HepG2 (cell line): ENCODE measurements around the gene RBSN. TPM values are rescaled to one million over a fixed set of nuclear protein-coding genes. Genes with fewer than 3 reads are reported as not detected.

ENCODE experiments used
- BCL6 ChIP-seq: IDR thresholded peaks from 2 replicates; pipeline ENCODE4 v1.6.1; 2016; ENCODE audit warnings: missing genetic modification reagents, missing compliant biosample characterization
- HIC2 ChIP-seq: sonication (generic); formaldehyde crosslinking; IDR thresholded peaks from 2 replicates; pipeline ENCODE4 v1.9.0; 2022; ENCODE audit warnings: low read depth, missing genetic modification reagents
- KLF9 ChIP-seq: IDR thresholded peaks from 2 replicates; pipeline ENCODE4 v1.6.1; 2016; ENCODE audit warnings: low read depth
- NFKB2 ChIP-seq: sonication (generic); formaldehyde crosslinking; IDR thresholded peaks from 2 replicates; pipeline ENCODE4 v1.4.0; 2020; ENCODE audit warnings: missing genetic modification reagents, borderline replicate concordance
- NR0B2 ChIP-seq: sonication (generic); formaldehyde crosslinking; IDR thresholded peaks from 2 replicates; pipeline ENCODE4 v1.4.0; 2020; ENCODE audit warnings: mild to moderate bottlenecking, missing genetic modification reagents
- RAD21 ChIP-seq: fragments of 450-650 bp; formaldehyde crosslinking; IDR thresholded peaks from 2 replicates; pipeline ENCODE4 v1.5.0; 2020; ENCODE audit warnings: mild to moderate bottlenecking
- RELA ChIP-seq: sonication (generic); formaldehyde crosslinking; IDR thresholded peaks from 2 replicates; pipeline ENCODE4 v1.4.0; 2020; ENCODE audit warnings: missing genetic modification reagents
- SALL1 ChIP-seq: sonication (generic); formaldehyde crosslinking; IDR thresholded peaks from 2 replicates; pipeline ENCODE4 v1.8.0; 2022; ENCODE audit warnings: mild to moderate bottlenecking, missing genetic modification reagents
- SMAD3 ChIP-seq: sonication (generic); formaldehyde crosslinking; IDR thresholded peaks from 2 replicates; pipeline ENCODE4 v1.4.0; 2020; ENCODE audit warnings: missing genetic modification reagents
- SRSF1 ChIP-seq: fragments of 200-400 bp; formaldehyde crosslinking; optimal IDR thresholded peaks from 2 replicates; pipeline ENCODE3; 2017; ENCODE audit warnings: mild to moderate bottlenecking, low read depth, low read length, moderate library complexity
- TCF7L2 ChIP-seq: IDR thresholded peaks from 2 replicates; pipeline ENCODE4 v1.6.1; 2011; ENCODE audit warnings: mild to moderate bottlenecking, low read depth, low read length, moderate library complexity
- TGIF2 ChIP-seq: IDR thresholded peaks from 2 replicates; pipeline ENCODE4 v1.6.1; 2016; ENCODE audit warnings: control low read depth, missing compliant biosample characterization
- XRCC5 ChIP-seq: fragments of 200-400 bp; formaldehyde crosslinking; optimal IDR thresholded peaks from 2 replicates; pipeline ENCODE3; 2017; ENCODE audit warnings: mild to moderate bottlenecking, low read length
- ZC3H4 ChIP-seq: sonication (generic); formaldehyde crosslinking; IDR thresholded peaks from 2 replicates; pipeline ENCODE4 v1.4.0; 2020; ENCODE audit warnings: missing genetic modification reagents, borderline replicate concordance
- ZFP91 ChIP-seq: sonication (generic); formaldehyde crosslinking; IDR thresholded peaks from 2 replicates; pipeline ENCODE4 v1.9.0; 2022; ENCODE audit warnings: missing genetic modification reagents, mild to moderate bottlenecking, borderline replicate concordance
- ZNF350 ChIP-seq: sonication (generic); formaldehyde crosslinking; IDR thresholded peaks from 2 replicates; pipeline ENCODE4 v1.4.0; 2020; ENCODE audit warnings: mild to moderate bottlenecking, low read depth, missing genetic modification reagents, borderline replicate concordance
- ZNF792 ChIP-seq: IDR thresholded peaks from 2 replicates; pipeline ENCODE4 v1.6.1; 2016
- polyA plus RNA-seq, 8 experiments: library from polyadenylated mRNA; depleted of rRNA in 3 of 8; stranded (reverse) in 7 of 8; unstranded in 1 of 8; fragments of >200 nt; fragmentation: Illumina TruSeq in 4 of 8; extraction: Trizol in 4 of 8; gene quantifications; 2 replicates each; pipeline versions ENCODE4 v1.2.1 to v1.2.3, GENCODE V29; 2011 to 2016; ENCODE audit warnings: low read depth in 4 of 8, missing spikeins in 1 of 8, mixed read lengths in 1 of 8; ENCODE audit not compliant: insufficient read depth in 1 of 8
- total RNA-seq, 5 experiments: library from RNA; depleted of rRNA; stranded (reverse); fragments of >200 nt; fragmentation: Illumina TruSeq; extraction: Trizol; gene quantifications; 2 replicates each; pipeline ENCODE4 v1.2.3, GENCODE V29; 2016; ENCODE audit warnings: low read depth in 1 of 5
- TF ChIP-seq, protein P1 (sequence below): sonication (generic); formaldehyde crosslinking; IDR thresholded peaks from 2 replicates; pipeline ENCODE4 v1.5.1; 2020; ENCODE audit warnings: mild to moderate bottlenecking, missing genetic modification reagents, moderate library complexity
- TF ChIP-seq, protein P2 (sequence below): sonication (generic); formaldehyde crosslinking; IDR thresholded peaks from 2 replicates; pipeline ENCODE4 v1.4.0; 2020; ENCODE audit warnings: mild to moderate bottlenecking, missing genetic modification reagents
- TF ChIP-seq, protein P3 (sequence below), 2 experiments: sonication (generic) in 1 of 2; formaldehyde crosslinking in 1 of 2; IDR thresholded peaks; 2 replicates each; pipeline versions ENCODE4 v1.4.0 to v1.6.1; 2018 to 2020; ENCODE audit warnings: missing genetic modification reagents in 2 of 2, borderline replicate concordance in 1 of 2, low read depth in 1 of 2, mild to moderate bottlenecking in 1 of 2, missing biosample characterization in 1 of 2

The RBSN gene
- total and polyA plus RNA-seq, 2 of the 13 experiments (the other 11 are each of a cell fraction or from before 2014, with no cell fraction given), result 7.9 to 11.8 TPM

GRCh38 chr3:15108082-15108545 lies 9.2 kb upstream of the RBSN start (continued):
- TF ChIP-seq, protein P1, sequence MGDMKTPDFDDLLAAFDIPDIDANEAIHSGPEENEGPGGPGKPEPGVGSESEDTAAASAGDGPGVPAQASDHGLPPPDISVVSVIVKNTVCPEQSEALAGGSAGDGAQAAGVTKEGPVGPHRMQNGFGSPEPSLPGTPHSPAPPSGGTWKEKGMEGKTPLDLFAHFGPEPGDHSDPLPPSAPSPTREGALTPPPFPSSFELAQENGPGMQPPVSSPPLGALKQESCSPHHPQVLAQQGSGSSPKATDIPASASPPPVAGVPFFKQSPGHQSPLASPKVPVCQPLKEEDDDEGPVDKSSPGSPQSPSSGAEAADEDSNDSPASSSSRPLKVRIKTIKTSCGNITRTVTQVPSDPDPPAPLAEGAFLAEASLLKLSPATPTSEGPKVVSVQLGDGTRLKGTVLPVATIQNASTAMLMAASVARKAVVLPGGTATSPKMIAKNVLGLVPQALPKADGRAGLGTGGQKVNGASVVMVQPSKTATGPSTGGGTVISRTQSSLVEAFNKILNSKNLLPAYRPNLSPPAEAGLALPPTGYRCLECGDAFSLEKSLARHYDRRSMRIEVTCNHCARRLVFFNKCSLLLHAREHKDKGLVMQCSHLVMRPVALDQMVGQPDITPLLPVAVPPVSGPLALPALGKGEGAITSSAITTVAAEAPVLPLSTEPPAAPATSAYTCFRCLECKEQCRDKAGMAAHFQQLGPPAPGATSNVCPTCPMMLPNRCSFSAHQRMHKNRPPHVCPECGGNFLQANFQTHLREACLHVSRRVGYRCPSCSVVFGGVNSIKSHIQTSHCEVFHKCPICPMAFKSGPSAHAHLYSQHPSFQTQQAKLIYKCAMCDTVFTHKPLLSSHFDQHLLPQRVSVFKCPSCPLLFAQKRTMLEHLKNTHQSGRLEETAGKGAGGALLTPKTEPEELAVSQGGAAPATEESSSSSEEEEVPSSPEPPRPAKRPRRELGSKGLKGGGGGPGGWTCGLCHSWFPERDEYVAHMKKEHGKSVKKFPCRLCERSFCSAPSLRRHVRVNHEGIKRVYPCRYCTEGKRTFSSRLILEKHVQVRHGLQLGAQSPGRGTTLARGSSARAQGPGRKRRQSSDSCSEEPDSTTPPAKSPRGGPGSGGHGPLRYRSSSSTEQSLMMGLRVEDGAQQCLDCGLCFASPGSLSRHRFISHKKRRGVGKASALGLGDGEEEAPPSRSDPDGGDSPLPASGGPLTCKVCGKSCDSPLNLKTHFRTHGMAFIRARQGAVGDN (CRISPR knock-in tag), result peak; percentile 48
- no peak for TF ChIP-seq RELA (CRISPR knock-in tag)
- TF ChIP-seq, protein P2, sequence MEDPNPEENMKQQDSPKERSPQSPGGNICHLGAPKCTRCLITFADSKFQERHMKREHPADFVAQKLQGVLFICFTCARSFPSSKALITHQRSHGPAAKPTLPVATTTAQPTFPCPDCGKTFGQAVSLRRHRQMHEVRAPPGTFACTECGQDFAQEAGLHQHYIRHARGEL, result 0 out of 2 replicates have a peak, but pooled peaks have one; percentile 26
- peak; percentile 59 for TF ChIP-seq XRCC5
- peak; percentile 59; the same call in 1 of the 2 replicates for TF ChIP-seq NFKB2 (CRISPR knock-in tag)
- TF ChIP-seq TGIF2, result no peak
- no peak for TF ChIP-seq TCF7L2
- TF ChIP-seq NR0B2, result 0 out of 2 replicates have a peak, but pooled peaks have one; percentile 37
- TF ChIP-seq SMAD3, result peak; percentile 57; the same call in 1 of the 2 replicates
- TF ChIP-seq RAD21, result peak; percentile 91
- 0 out of 2 replicates have a peak, but pooled peaks have one; percentile 9 for TF ChIP-seq BCL6 (CRISPR knock-in tag)
- TF ChIP-seq SRSF1, result peak; percentile 80
- no peak for TF ChIP-seq SALL1 (CRISPR knock-in tag)
- peak; percentile 57; the same call in 1 of the 2 replicates for TF ChIP-seq ZNF350
- TF ChIP-seq KLF9 (CRISPR knock-in tag), result no peak
- TF ChIP-seq ZFP91 (CRISPR knock-in tag), result peak; percentile 59; the same call in 1 of the 2 replicates
- TF ChIP-seq ZNF792 (CRISPR knock-in tag), result no peak
- TF ChIP-seq, protein P3, sequence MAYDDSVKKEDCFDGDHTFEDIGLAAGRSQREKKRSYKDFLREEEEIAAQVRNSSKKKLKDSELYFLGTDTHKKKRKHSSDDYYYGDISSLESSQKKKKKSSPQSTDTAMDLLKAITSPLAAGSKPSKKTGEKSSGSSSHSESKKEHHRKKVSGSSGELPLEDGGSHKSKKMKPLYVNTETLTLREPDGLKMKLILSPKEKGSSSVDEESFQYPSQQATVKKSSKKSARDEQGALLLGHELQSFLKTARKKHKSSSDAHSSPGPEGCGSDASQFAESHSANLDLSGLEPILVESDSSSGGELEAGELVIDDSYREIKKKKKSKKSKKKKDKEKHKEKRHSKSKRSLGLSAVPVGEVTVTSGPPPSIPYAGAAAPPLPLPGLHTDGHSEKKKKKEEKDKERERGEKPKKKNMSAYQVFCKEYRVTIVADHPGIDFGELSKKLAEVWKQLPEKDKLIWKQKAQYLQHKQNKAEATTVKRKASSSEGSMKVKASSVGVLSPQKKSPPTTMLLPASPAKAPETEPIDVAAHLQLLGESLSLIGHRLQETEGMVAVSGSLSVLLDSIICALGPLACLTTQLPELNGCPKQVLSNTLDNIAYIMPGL (CRISPR knock-in tag; IDR thresholded peaks at IDR 0.05; ENCODE audit: borderline replicate concordance in 1 of 2, low read depth in 1 of 2), result peak in 1 of 2 experiments; percentile 50; a peak in 1 of 4 replicates
- TF ChIP-seq HIC2 (CRISPR knock-in tag), result no peak
- no peak for TF ChIP-seq ZC3H4 (CRISPR knock-in tag)
